AG09319 (cell line): Measurements from ENCODE around the gene FBXL20.
A peak's percentile ranks its signal among the peaks of the same experiment; 100 is the strongest.

Source experiments
- DNase-seq: peaks from one replicate; pipeline ENCODE4 v3.0.0-alpha.2; 2010; ENCODE audit warnings: low read depth; ENCODE audit errors: extremely low read depth
- TF ChIP-seq, protein P1 (sequence below): IDR thresholded peaks from 2 replicates; pipeline ENCODE4 v1.5.1; 2011; ENCODE audit warnings: low read depth, mild to moderate bottlenecking, inconsistent platforms, low read length, moderate library complexity

The FBXL20 gene

DNA sequence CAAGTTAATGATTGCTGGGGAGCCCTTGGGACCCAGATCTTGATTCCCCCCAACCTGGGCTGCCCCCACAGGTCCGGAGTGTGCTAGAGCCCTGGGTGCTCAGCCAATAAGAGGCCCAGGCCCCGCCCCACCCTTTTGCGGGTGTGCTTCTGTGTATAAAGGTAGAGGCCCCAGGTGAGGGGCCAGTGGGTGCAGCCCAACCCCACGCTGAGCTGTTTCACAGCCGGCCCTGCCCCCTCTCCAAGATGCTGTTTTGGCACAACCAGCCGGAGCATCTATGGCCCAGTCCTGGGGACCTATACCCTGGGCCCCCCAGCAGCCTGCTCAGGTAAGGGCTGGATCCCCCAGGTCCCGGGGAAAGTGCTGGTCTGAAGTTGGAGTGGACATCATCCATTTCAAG is 163.8 kb downstream of the FBXL20 start:
- no peak for DNase-seq
- TF ChIP-seq, protein P1, sequence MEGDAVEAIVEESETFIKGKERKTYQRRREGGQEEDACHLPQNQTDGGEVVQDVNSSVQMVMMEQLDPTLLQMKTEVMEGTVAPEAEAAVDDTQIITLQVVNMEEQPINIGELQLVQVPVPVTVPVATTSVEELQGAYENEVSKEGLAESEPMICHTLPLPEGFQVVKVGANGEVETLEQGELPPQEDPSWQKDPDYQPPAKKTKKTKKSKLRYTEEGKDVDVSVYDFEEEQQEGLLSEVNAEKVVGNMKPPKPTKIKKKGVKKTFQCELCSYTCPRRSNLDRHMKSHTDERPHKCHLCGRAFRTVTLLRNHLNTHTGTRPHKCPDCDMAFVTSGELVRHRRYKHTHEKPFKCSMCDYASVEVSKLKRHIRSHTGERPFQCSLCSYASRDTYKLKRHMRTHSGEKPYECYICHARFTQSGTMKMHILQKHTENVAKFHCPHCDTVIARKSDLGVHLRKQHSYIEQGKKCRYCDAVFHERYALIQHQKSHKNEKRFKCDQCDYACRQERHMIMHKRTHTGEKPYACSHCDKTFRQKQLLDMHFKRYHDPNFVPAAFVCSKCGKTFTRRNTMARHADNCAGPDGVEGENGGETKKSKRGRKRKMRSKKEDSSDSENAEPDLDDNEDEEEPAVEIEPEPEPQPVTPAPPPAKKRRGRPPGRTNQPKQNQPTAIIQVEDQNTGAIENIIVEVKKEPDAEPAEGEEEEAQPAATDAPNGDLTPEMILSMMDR: no peak

DNA sequence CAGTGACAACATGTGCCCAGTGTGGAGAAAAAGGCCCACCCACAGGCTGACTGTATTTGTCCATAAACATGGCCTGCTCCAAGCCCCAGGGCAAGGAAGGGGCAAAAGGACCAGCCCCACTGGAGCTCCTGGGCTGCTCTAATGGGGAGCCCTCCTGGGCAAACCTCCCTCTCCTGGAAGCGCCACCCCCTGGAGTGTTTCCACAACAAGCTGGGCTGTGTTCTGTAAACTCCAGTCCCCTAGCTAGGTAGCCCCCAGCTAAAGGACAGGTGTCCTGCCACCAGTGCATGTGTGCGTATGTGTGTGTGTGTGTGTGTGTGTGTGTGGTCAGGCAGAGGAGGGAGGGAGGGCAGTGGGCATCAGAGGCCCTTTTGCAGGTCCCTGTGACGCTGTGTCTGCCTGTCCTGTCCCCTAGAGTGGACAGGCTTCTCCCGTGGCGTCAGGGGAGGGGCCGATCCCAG is 164.4 kb downstream of the FBXL20 start:
- TF ChIP-seq, protein P1: no peak
- no peak for DNase-seq

DNA sequence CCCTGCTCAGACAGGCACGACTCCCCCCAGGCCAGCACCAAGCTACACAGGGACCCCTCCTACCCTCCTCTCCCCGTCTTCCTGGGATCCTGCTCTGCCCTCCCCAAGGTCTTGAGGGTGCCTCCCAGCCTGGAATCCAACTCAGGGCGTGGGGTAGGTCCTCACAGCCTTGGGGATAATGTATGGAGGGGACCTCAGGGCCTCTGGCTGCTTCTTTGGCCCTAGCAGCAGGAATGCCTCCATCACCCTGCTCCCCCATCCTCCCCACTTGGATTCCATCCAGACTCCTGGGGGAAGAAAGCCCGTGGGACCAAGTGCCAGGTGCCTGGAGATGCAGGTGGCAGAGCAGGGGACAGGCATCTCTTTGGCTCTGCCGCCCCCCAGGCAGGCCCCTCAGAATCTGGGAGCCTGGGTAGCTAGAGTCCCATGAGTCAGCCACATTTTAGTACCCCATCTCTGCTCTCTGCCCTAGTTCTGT is 164.9 kb downstream of the FBXL20 start:
- TF ChIP-seq, protein P1: no peak
- DNase-seq: no peak

DNA sequence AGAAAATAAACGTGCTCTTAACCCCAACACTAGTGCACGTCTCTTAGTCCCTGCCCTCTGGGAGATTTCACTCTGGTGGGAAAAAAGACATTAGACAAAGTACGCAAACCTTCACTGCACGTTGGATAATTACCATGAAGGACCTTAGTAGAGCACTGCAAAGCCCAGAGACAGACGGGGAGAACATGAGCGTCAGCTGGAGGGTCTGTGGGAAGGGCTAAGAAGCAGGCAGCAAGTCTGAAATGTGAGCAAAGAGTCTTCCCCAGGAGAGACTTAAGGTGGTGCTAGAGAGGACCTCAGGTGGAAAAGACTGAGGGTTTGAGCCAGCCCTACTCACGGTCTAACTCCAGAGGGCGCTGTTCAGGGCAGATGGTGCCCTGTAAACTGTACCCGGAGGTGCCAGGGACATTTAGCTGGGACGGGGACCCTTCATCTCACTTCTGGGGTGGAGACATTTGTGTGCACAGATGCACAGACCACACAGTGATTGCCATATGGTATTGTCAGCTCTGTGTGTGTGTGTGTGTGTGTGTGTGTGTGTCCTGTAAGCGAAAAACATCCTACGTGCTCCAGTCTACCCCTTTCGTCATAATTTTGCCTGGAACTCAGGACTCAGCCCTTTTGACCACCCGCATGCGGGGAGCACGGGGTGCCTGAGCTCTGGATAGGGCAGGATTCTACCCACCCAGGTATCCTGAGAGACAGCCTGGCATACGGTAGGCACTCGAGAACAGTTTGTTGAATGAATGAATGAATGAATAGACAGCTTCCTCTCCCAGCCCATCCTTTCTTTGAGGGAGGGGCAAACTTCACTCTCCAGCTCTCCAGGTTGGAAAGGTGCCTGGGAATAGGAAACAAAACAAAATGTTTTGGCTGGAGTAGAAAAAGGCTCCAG is 165.6 kb downstream of the FBXL20 start:
- no peak for DNase-seq
- TF ChIP-seq, protein P1: peak; percentile 58

DNA sequence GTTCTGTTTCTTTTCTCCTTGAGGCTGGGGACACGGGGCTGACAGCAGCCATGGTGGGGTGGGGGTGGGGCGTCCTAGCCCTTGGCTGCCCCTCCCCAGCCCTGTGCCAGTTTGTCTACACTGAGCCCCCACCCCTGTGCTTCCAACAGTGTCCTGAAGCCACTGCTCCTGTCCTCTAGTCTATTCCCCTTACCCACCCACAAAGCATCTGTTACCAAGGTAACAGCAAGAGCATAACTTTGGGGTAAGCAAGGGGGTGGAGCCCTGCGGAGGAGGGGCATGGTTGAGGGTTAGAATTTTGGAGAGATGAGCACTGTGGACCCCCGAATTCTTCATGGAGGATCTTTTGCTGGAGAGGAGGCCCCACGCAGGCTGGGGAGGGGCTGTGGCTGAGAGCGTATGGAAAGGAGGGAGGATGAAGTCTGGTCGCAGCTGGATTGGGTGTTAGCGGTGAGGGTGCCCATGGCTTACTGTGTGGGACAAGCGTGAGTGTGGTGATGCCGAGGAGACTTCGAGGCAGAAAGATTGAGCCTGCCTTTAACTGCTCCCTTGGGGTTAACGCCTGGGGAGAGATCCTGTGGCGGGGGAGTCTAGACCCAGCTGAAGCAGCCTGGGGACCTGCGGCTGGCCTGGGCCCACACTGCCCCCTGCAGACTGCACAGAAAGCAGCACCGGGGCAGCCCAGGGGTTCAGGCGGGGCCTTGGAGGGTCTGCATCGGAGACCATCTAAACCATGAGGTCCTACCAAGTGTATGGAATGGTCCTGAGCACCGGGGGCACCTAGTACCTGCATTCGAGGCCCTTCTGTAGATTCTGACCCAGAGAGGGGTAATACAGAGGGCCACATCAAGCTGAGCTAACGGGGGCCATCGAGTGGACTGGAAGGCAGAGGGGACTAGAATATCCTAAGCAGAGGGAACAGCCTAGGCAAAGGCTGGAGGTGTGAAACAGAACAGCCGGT is 169.6 kb downstream of the FBXL20 start:
- no peak for DNase-seq
- TF ChIP-seq, protein P1: peak; percentile 83

DNA sequence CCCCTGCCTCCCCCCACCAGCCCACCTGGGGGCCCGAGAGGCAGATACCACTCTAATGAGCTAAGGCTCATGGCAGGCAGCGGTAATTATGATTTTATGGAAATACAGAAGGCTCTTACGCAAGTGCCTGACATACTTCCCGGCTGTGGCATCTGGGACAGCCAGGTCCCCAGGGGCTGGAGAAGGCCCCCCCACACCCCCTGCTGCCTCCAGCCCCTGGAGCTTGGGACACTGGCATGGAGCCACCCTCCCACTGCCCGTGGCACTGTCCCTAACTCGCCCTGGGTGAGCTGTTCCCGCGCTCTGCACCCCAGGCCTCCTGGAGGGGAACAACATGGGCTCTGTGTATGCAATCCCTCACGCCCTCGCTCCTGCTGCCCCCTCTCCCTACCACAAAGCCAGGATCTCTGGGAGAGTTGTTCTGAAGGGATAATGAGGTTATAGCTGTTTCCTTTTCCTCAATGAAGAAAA is 170.3 kb downstream of the FBXL20 start:
- TF ChIP-seq, protein P1: no peak
- no peak for DNase-seq
